K562 (cell line): ENCODE results near the gene HIP1R. TPM values are rescaled to one million over a fixed set of nuclear protein-coding genes. Genes with fewer than 3 reads are reported as not detected.

ENCODE experiments used
- BHLHE40 ChIP-seq: IDR thresholded peaks from 2 replicates; pipeline ENCODE4 v1.6.1; 2011; ENCODE audit warnings: low read length, improper control_type of control experiment
- CTCF ChIP-seq, 3 experiments: IDR thresholded peaks in 2 of 3; conservative IDR thresholded peaks in 1 of 3; 2 replicates each; pipeline ENCODE4 v1.5.1; 2011 to 2012; ENCODE audit warnings: low read length in 3 of 3, mild to moderate bottlenecking in 3 of 3, control low read depth in 2 of 3, improper control_type of control experiment in 1 of 3, inconsistent platforms in 1 of 3, low read depth in 1 of 3, mixed read lengths in 1 of 3, moderate library complexity in 1 of 3; ENCODE audit not compliant: insufficient read depth in 2 of 3
- HMG20A ChIP-seq: fragments of 450-650 bp; formaldehyde crosslinking; conservative IDR thresholded peaks from 2 replicates; pipeline ENCODE4 v1.4.0; 2020; ENCODE audit warnings: mild to moderate bottlenecking, mixed read lengths
- HMGN3 ChIP-seq: IDR thresholded peaks from 2 replicates; pipeline ENCODE4 v1.6.1; 2011; ENCODE audit warnings: borderline replicate concordance, low read depth, mild to moderate bottlenecking, mixed read lengths, low read length; ENCODE audit not compliant: insufficient read length; ENCODE audit errors: extremely low read depth
- MAZ ChIP-seq, 2 experiments: fragments of 450-650 bp in 1 of 2; sonication (generic) in 1 of 2; formaldehyde crosslinking; IDR thresholded peaks in 1 of 2; conservative IDR thresholded peaks in 1 of 2; 2 replicates each; pipeline versions ENCODE4 v1.4.0 to v1.5.0; 2020; ENCODE audit warnings: mild to moderate bottlenecking in 1 of 2, missing genetic modification reagents in 1 of 2
- SRSF7 ChIP-seq: fragments of 200-400 bp; formaldehyde crosslinking; optimal IDR thresholded peaks from 2 replicates; pipeline ENCODE3; 2017; ENCODE audit warnings: mild to moderate bottlenecking, low read depth, low read length
- ZFP30 ChIP-seq: fragments of 250-450 bp; sonication (Bioruptor Pico); IDR thresholded peaks from 2 replicates; pipeline ENCODE4 v1.8.0; 2022; ENCODE audit warnings: moderate library complexity, mild to moderate bottlenecking, inconsistent platforms, borderline replicate concordance
- ZNF12 ChIP-seq: sonication (generic); formaldehyde crosslinking; IDR thresholded peaks from 2 replicates; pipeline ENCODE4 v1.4.0; 2020; ENCODE audit warnings: mild to moderate bottlenecking, missing genetic modification reagents
- ZNF79 ChIP-seq: fragments of 250-450 bp; sonication (Bioruptor Pico); IDR thresholded peaks from 2 replicates; pipeline ENCODE4 v1.4.0; 2020; ENCODE audit warnings: low read depth, mild to moderate bottlenecking, moderate library complexity
- polyA plus RNA-seq, 8 experiments: library from polyadenylated mRNA; depleted of rRNA in 4 of 8; stranded (reverse) in 5 of 8; unstranded in 3 of 8; fragments of >200 nt; fragmentation: Nextera tagmentation in 2 of 8; fragmentation: Illumina TruSeq in 1 of 8; extraction: Ambion mirVana in 2 of 8; extraction: Trizol in 1 of 8; gene quantifications; 2 replicates each; pipeline versions ENCODE4 v1.2.1 to v1.2.3, GENCODE V29; 2011 to 2014; ENCODE audit warnings: inconsistent platforms in 1 of 8, missing spikeins in 1 of 8
- total RNA-seq, 7 experiments: library from RNA; depleted of rRNA in 6 of 7; stranded (reverse); fragments of >200 nt in 6 of 7; fragmentation: Illumina TruSeq in 2 of 7; extraction: Trizol in 2 of 7; gene quantifications; 2 replicates each; pipeline versions ENCODE4 v1.2.1 to v1.2.3, GENCODE V29; 2011 to 2021; ENCODE audit warnings: low replicate concordance in 1 of 7
- TF ChIP-seq, protein P1 (sequence below): sonication (generic); formaldehyde crosslinking; IDR thresholded peaks from 2 replicates; pipeline ENCODE4 v1.8.0; 2022; ENCODE audit warnings: missing genetic modification reagents, mild to moderate bottlenecking, moderate library complexity, borderline replicate concordance
- TF ChIP-seq, protein P2 (sequence below): fragments of 450-650 bp; IDR thresholded peaks from 2 replicates; pipeline ENCODE4 v1.6.1; 2016

HIP1R gene
- total and polyA plus RNA-seq, 9 of the 15 experiments (the other 6 are each of a cell fraction or from before 2014, with no cell fraction given), result 0.15 to 31.0 (median 14.2) TPM

- TF ChIP-seq CTCF (IDR thresholded peaks at IDR 0.05 in 2 of 3, conservative IDR thresholded peaks at IDR 0.05 in 1 of 3; ENCODE audit: insufficient read depth in 2 of 3, low read depth in 1 of 3, low read length in 3 of 3) (peak; percentile 53 to 55 (median 54)), HMG20A (CRISPR knock-in tag) (no peak), MAZ (CRISPR knock-in tag; conservative IDR thresholded peaks at IDR 0.05 in 1 of 2, IDR thresholded peaks at IDR 0.05 in 1 of 2) (peak in 1 of 2 experiments; percentile 39; a peak in 1 of 4 replicates), HMGN3 (peak; percentile 21), ZFP30 (no peak), BHLHE40 (peak; percentile 92), ZNF79 (no peak), ZNF12 (CRISPR knock-in tag) (no peak), SRSF7 (no peak)
- TF ChIP-seq, protein P1, sequence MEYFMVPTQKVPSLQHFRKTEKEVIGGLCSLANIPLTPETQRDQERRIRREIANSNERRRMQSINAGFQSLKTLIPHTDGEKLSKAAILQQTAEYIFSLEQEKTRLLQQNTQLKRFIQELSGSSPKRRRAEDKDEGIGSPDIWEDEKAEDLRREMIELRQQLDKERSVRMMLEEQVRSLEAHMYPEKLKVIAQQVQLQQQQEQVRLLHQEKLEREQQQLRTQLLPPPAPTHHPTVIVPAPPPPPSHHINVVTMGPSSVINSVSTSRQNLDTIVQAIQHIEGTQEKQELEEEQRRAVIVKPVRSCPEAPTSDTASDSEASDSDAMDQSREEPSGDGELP (CRISPR knock-in tag), result peak; percentile 18; the same call in 1 of the 2 replicates
- TF ChIP-seq, protein P2, sequence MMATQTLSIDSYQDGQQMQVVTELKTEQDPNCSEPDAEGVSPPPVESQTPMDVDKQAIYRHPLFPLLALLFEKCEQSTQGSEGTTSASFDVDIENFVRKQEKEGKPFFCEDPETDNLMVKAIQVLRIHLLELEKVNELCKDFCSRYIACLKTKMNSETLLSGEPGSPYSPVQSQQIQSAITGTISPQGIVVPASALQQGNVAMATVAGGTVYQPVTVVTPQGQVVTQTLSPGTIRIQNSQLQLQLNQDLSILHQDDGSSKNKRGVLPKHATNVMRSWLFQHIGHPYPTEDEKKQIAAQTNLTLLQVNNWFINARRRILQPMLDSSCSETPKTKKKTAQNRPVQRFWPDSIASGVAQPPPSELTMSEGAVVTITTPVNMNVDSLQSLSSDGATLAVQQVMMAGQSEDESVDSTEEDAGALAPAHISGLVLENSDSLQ, result peak; percentile 54; the same call in 1 of the 2 replicates
Measured at GRCh38 chr12:122865268-122866231, 30.3 kb downstream of the HIP1R start (continued).
